Endothelial cell of umbilical vein (primary cell): ENCODE data around the gene SLC30A2. TPM values are rescaled to one million over a fixed set of nuclear protein-coding genes. Genes with fewer than 3 reads are reported as not detected.

ENCODE experiments used
- BruUV-seq: library from RNA; stranded (reverse); fragments of 400-500 nt; replicated peaks from 2 replicates; lab custom pipeline; 2021; lab: Mats Ljungman, UMichigan
- CTCF ChIA-PET: fragments of 300-600, 350-600 bp; sonication (Branson Sonifier 250); formaldehyde crosslinking; loops from one replicate; lab custom pipeline; 2021; ENCODE audit warnings: antibody characterized with exemption, inconsistent platforms; lab: Charles Lee
- POLR2A ChIA-PET: fragments of 300-600, 350-600 bp; sonication (Branson Sonifier 250); formaldehyde crosslinking; loops from one replicate; lab custom pipeline; 2021; ENCODE audit warnings: antibody characterized with exemption, inconsistent platforms; lab: Charles Lee
- DNase-seq: peaks from one replicate; pipeline ENCODE4 v3.0.0-alpha.2; 2011; ENCODE audit warnings: low read depth, low spot score
- FAIRE-seq: peaks from 2 replicates; lab custom pipeline; 2011; peaks lifted over from hg19 to GRCh38; lab: Jason Lieb, UNC
- H2AFZ ChIP-seq: 2 replicates; pipeline ENCODE4 v1.6.0; 2012; ENCODE audit warnings: low read depth, low read length, control low read depth, inconsistent platforms
- H3K27ac ChIP-seq: 2 replicates; pipeline ENCODE4 v1.5.1; 2011; ENCODE audit warnings: low read depth, mild to moderate bottlenecking, control low read depth, low read length, moderate library complexity; ENCODE audit not compliant: insufficient read depth
- H3K27me3 ChIP-seq, 2 experiments: 2 replicates each; pipeline versions ENCODE4 v1.6.0 to v1.6.1; 2011; ENCODE audit warnings: low read length in 2 of 2, mixed read lengths in 1 of 2; ENCODE audit not compliant: control insufficient read depth in 2 of 2, insufficient read depth in 2 of 2
- H3K36me3 ChIP-seq, 2 experiments: 2 replicates in 1 of 2; 3 replicates in 1 of 2; pipeline ENCODE4 v1.5.1; 2011; ENCODE audit warnings: low read length in 2 of 2, mild to moderate bottlenecking in 1 of 2, moderate library complexity in 1 of 2; ENCODE audit not compliant: control insufficient read depth in 2 of 2, insufficient read depth in 2 of 2; ENCODE audit errors: extremely low read depth in 1 of 2
- H3K4me1 ChIP-seq: 3 replicates; pipeline ENCODE4 v1.5.1; 2011; ENCODE audit warnings: mild to moderate bottlenecking, low read length; ENCODE audit not compliant: control insufficient read depth, insufficient read depth; ENCODE audit errors: extremely low read depth
- H3K4me2 ChIP-seq: 2 replicates; pipeline ENCODE4 v1.6.1; 2011; ENCODE audit warnings: low read length, control low read depth, mixed read lengths; ENCODE audit not compliant: insufficient read depth
- H3K4me3 ChIP-seq, 3 experiments: fragments of 200-600 bp in 1 of 3; sonication (generic), shearing (Covaris generic) in 1 of 3; replicated peaks in 1 of 3; 2 replicates each; pipeline ENCODE4 v1.5.1; 2011 to 2016; ENCODE audit warnings: control low read depth in 3 of 3, low read length in 3 of 3, mild to moderate bottlenecking in 2 of 3, inconsistent platforms in 1 of 3, low read depth in 1 of 3, moderate library complexity in 1 of 3; ENCODE audit not compliant: insufficient read depth in 1 of 3
- H3K79me2 ChIP-seq: 2 replicates; pipeline ENCODE4 v1.6.0; 2012; ENCODE audit warnings: low read length, inconsistent platforms; ENCODE audit not compliant: control insufficient read depth, insufficient read depth
- H3K9ac ChIP-seq: replicated peaks from 2 replicates; pipeline ENCODE3; 2011; ENCODE audit warnings: low read length, control low read depth; ENCODE audit not compliant: insufficient read depth; ENCODE audit errors: extremely low read depth
- H3K9me1 ChIP-seq: replicated peaks from 3 replicates; pipeline ENCODE4 v1.6.0; 2011; ENCODE audit warnings: mild to moderate bottlenecking, low read length; ENCODE audit not compliant: control insufficient read depth, insufficient read depth; ENCODE audit errors: extremely low read depth
- H3K9me3 ChIP-seq: replicated peaks from 2 replicates; pipeline ENCODE4 v1.5.1; 2012; ENCODE audit warnings: low read length, inconsistent platforms; ENCODE audit not compliant: control insufficient read depth, insufficient read depth
- H4K20me1 ChIP-seq: replicated peaks from 2 replicates; pipeline ENCODE3; 2011; ENCODE audit warnings: mild to moderate bottlenecking, low read length; ENCODE audit not compliant: control insufficient read depth, insufficient read depth; ENCODE audit errors: extremely low read depth
- CTCF ChIP-seq, 2 donors: IDR thresholded peaks; 1 replicate in 1 of 2; 2 replicates in 1 of 2; pipeline ENCODE4 v1.5.1; 2011; ENCODE audit warnings: low read length in 2 of 2, mild to moderate bottlenecking in 2 of 2, moderate library complexity in 2 of 2, control low read depth in 1 of 2, inconsistent platforms in 1 of 2, low read depth in 1 of 2; ENCODE audit not compliant: insufficient read depth in 1 of 2; ENCODE audit errors: extremely low read depth in 1 of 2
- EZH2 ChIP-seq: IDR thresholded peaks from 2 replicates; pipeline ENCODE4 v1.6.1; 2012; ENCODE audit warnings: borderline replicate concordance, low read depth, mild to moderate bottlenecking, moderate library complexity, low read length, inconsistent platforms; ENCODE audit not compliant: severe bottlenecking
- FOS ChIP-seq: IDR thresholded peaks from 2 replicates; pipeline ENCODE4 v1.6.1; 2011; ENCODE audit warnings: mild to moderate bottlenecking, low read length, moderate library complexity, borderline replicate concordance; ENCODE audit not compliant: insufficient read depth
- GATA2 ChIP-seq: IDR thresholded peaks from 2 replicates; pipeline ENCODE4 v1.7.0; 2011; ENCODE audit warnings: low read depth, mild to moderate bottlenecking, moderate library complexity, mixed read lengths, low read length; ENCODE audit not compliant: insufficient read length, insufficient read depth
- JUN ChIP-seq: IDR thresholded peaks from 2 replicates; pipeline ENCODE4 v1.6.1; 2011; ENCODE audit warnings: borderline replicate concordance, low read depth; ENCODE audit not compliant: insufficient read length, insufficient read depth
- MAX ChIP-seq: IDR thresholded peaks from 2 replicates; pipeline ENCODE4 v1.6.1; 2011; ENCODE audit not compliant: insufficient read depth, insufficient read length
- MYC ChIP-seq: IDR thresholded peaks from one replicate; pipeline ENCODE4 v1.6.1; 2011; ENCODE audit warnings: mild to moderate bottlenecking, low read depth, low read length
- POLR2A ChIP-seq: IDR thresholded peaks from 2 replicates; pipeline ENCODE4 v1.6.1; 2012; ENCODE audit warnings: low read depth, mild to moderate bottlenecking, control low read depth, low read length
- dilution Hi-C: fragments of 300-500 bp; cut with MboI; formaldehyde crosslinking; loops from one replicate; pipeline ENCODE4 v1.15.0; 2019; ENCODE audit warnings: low sequenced_read_pairs; ENCODE audit not compliant: extremely low pct_ligation_motif_present
- intact Hi-C: fragments of 100-400 bp; cut with micrococcal nuclease; formaldehyde crosslinking; loops from one replicate; pipeline ENCODE4 v1.10.0; 2022
- polyA plus RNA-seq, 4 experiments: library from polyadenylated mRNA; depleted of rRNA in 3 of 4; stranded (reverse) in 3 of 4; unstranded in 1 of 4; fragments of >200 nt; gene quantifications; 2 replicates each; pipeline versions ENCODE4 v1.2.1 to v1.2.3, GENCODE V29; 2011 to 2012; ENCODE audit warnings: missing spikeins in 1 of 4
- total RNA-seq: library from RNA; stranded (reverse); gene quantifications from 2 replicates; pipeline ENCODE4 v1.2.3, GENCODE V29; 2021

The SLC30A2 gene
- total and polyA plus RNA-seq, 2 donors (not counting 3 experiments of a cell fraction or from before 2014, with no cell fraction given) = not detected

- Histone ChIP-seq H3K4me3 (no peak overlapping the region), H3K36me3 (no peaks in the 10 kb centered on the region), H3K27ac (no peak overlapping the region), H3K4me1 (no peaks in the 10 kb centered on the region), H3K9ac (no peak overlapping the region), H2AFZ (no peak overlapping the region), H3K9me3 (no peaks in the 10 kb centered on the region), H3K27me3 (no peaks in the 10 kb centered on the region), H4K20me1 (no peaks in the 10 kb centered on the region), H3K79me2 (no peaks in the 10 kb centered on the region), H3K9me1 (no peaks in the 10 kb centered on the region), H3K4me2 (no peak overlapping the region)
- ChIA-PET CTCF (interaction anchor here (0.6 to 2.3 kb wide), 3 partner anchors 17 to 118 kb away, joined by 3 to 9 read pairs (median 3); partner anchors contain the start of gene PAFAH2), POLR2A (no interaction called here)
- TF ChIP-seq FOS = no peak
- no peak for TF ChIP-seq CTCF (IDR thresholded peaks at IDR 0.05; ENCODE audit: extremely low read depth in 1 of 2, insufficient read depth in 1 of 2, low read depth in 1 of 2, low read length in 2 of 2)
- TF ChIP-seq JUN = no peak
- TF ChIP-seq EZH2 = no peak
- TF ChIP-seq GATA2 = no peak
- TF ChIP-seq MYC = no peak
- no peak for TF ChIP-seq POLR2A
- TF ChIP-seq MAX = no peak
- DNase-seq (no peak), FAIRE-seq (no peak)
- dilution Hi-C loops = no loop called here
- no TSS peak for BruUV-seq
- intact Hi-C loops = no loop called here
Measured at GRCh38 chr1:26014179-26014578, 31.7 kb downstream of the SLC30A2 start.
